Left ventricle myocardium inferior (tissue), 1 donor: Measurements from ENCODE around the gene TAC3. TPM values are rescaled to one million over a fixed set of nuclear protein-coding genes. Genes with fewer than 3 reads are reported as not detected.

Experiments
- DNase-seq: peaks from one replicate; pipeline ENCODE4 v3.0.0-alpha.2; 2020
- H3K27ac ChIP-seq: fragments of 200-600 bp; replicated peaks from 2 replicates; pipeline ENCODE4 v1.8.0; 2021
- H3K27me3 ChIP-seq: fragments of 200-600 bp; 2 replicates; pipeline ENCODE4 v1.8.0; 2021; ENCODE audit warnings: low read depth
- H3K36me3 ChIP-seq: fragments of 200-600 bp; 2 replicates; pipeline ENCODE4 v1.8.0; 2021
- H3K4me1 ChIP-seq: fragments of 200-600 bp; 2 replicates; pipeline ENCODE4 v1.8.0; 2021
- H3K4me3 ChIP-seq: fragments of 200-600 bp; 2 replicates; pipeline ENCODE4 v1.8.0; 2021; ENCODE audit warnings: mild to moderate bottlenecking, moderate library complexity
- H3K9me3 ChIP-seq: fragments of 200-600 bp; replicated peaks from 2 replicates; pipeline ENCODE4 v1.8.0; 2021
- CTCF ChIP-seq: fragments of 200-600 bp; IDR thresholded peaks from 2 replicates; pipeline ENCODE4 v1.8.0; 2021; ENCODE audit warnings: antibody characterized with exemption, mild to moderate bottlenecking, borderline replicate concordance
- intact Hi-C: fragments of 100-400 bp; cut with micrococcal nuclease; formaldehyde crosslinking; loops from one replicate; pipeline ENCODE4 v1.11.0; 2022
- total RNA-seq: library from RNA; stranded (reverse); fragmentation: NEBNext Ultra II Directional; extraction: Animal tissue kit (Norgen Biotek cat#: 25700); gene quantifications from one replicate; pipeline ENCODE4 v1.2.1, GENCODE V29; 2021
- donor health status: DM: no; HTN: yes; CAD: no; lungs with severe emphysema.

The TAC3 gene
- total RNA-seq, 1 donor from 2014 or later, result not detected

- peaks cover 52% of the 10 kb centered on the region for H3K27me3 ChIP-seq
- H3K36me3 ChIP-seq, result no peaks in the 10 kb centered on the region
- no peak overlapping the region for H3K4me3 ChIP-seq
- no peak overlapping the region for H3K27ac ChIP-seq
- intact Hi-C loops, result no loop called here
- DNase-seq, result no peak
- H3K4me1 ChIP-seq, result no peaks in the 10 kb centered on the region
- no peak for TF ChIP-seq CTCF
- H3K9me3 ChIP-seq, result no peaks in the 10 kb centered on the region
These were observed 30.9 kb upstream of the TAC3 start for GRCh38 chr12:57046947-57047890.

GRCh38 chr12:57046086-57046791, 29.9 kb upstream of the TAC3 start:
- TF ChIP-seq CTCF, result no peak
- Histone ChIP-seq H3K9me3 (no peaks in the 10 kb centered on the region), H3K27ac (no peak overlapping the region), H3K36me3 (no peaks in the 10 kb centered on the region), H3K27me3 (peaks cover 61% of the 10 kb centered on the region), H3K4me1 (no peaks in the 10 kb centered on the region), H3K4me3 (no peak overlapping the region)
- intact Hi-C loops, result no loop called here
- DNase-seq, result no peak

GRCh38 chr12:57044889-57045288, 28.6 kb upstream of the TAC3 start:
- Histone ChIP-seq H3K36me3 (no peaks in the 10 kb centered on the region), H3K27me3 (peaks cover 61% of the 10 kb centered on the region), H3K27ac (no peak overlapping the region), H3K9me3 (no peaks in the 10 kb centered on the region), H3K4me3 (no peak overlapping the region), H3K4me1 (no peaks in the 10 kb centered on the region)
- DNase-seq, result no peak
- intact Hi-C loops, result no loop called here
- TF ChIP-seq CTCF, result no peak

GRCh38 chr12:57044468-57044867, 28.1 kb upstream of the TAC3 start:
- Histone ChIP-seq H3K4me1 (no peaks in the 10 kb centered on the region), H3K4me3 (no peak overlapping the region), H3K27me3 (peaks cover 61% of the 10 kb centered on the region), H3K27ac (no peak overlapping the region), H3K9me3 (no peaks in the 10 kb centered on the region), H3K36me3 (no peaks in the 10 kb centered on the region)
- TF ChIP-seq CTCF, result no peak
- intact Hi-C loops, result no loop called here
- DNase-seq, result no peak

- Histone ChIP-seq H3K36me3 (no peaks in the 10 kb centered on the region), H3K4me3 (no peak overlapping the region), H3K9me3 (no peaks in the 10 kb centered on the region), H3K4me1 (no peaks in the 10 kb centered on the region), H3K27me3 (peaks cover 53% of the 10 kb centered on the region), H3K27ac (no peak overlapping the region)
- intact Hi-C loops, result no loop called here
- DNase-seq, result no peak
- no peak for TF ChIP-seq CTCF
These were observed 26.4 kb upstream of the TAC3 start for GRCh38 chr12:57042695-57043094.
